ENCODE results near the gene ZFC3H1.

DNA sequence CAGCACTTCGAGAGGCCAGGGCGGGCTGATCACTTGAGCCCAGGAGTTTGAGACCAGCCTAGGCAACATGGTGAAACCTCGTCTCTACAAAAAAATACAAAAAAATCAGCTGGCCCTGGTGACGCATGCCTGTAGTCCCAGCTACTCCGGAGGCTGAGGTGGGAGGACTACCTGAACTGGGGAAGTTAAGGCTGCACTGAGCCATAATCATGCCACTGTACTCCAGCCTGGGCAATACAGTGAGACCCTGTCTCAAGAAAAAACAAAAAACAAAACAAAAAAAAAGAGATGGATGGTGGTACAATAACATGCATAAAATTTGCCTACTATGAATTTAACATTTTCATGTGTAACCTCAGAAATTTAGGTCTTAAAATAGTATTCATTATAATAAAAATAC, 2.6 kb upstream of the ZFC3H1 start:
- TF ChIP-seq TAF1 (IDR thresholded peaks at IDR 0.05; ENCODE audit: low read depth, low read length) (no peak), POLR2AphosphoS5 (IDR thresholded peaks at IDR 0.05; ENCODE audit: low read depth, low read length) (no peak), POLR2A (IDR thresholded peaks at IDR 0.05; ENCODE audit: low read depth, low read length) (no peak), PAX5 (IDR thresholded peaks at IDR 0.05; ENCODE audit: insufficient read depth, low read length, severe bottlenecking) (no peak)

All from GM12891 (cell line).